Stomach (tissue), 4 donors: ENCODE measurements around the gene CRKL.

Experiments
- CTCF ChIP-seq, 7 experiments: fragments of 450-650 bp in 4 of 7; fragments of 200-600 bp in 3 of 7; sonication (generic) in 3 of 7; IDR thresholded peaks; one replicate each; pipeline ENCODE4 v1.5.1; 2016 to 2019; ENCODE audit warnings: antibody characterized with exemption in 7 of 7, control low read depth in 2 of 7, mild to moderate bottlenecking in 1 of 7
- EP300 ChIP-seq: sonication (generic); formaldehyde crosslinking; IDR thresholded peaks from one replicate; pipeline ENCODE4 v1.6.1; 2017; ENCODE audit warnings: antibody characterized with exemption
- POLR2A ChIP-seq, 4 donors: fragments of 450-650 bp; IDR thresholded peaks; one replicate each; pipeline ENCODE4 v1.6.1; 2016; ENCODE audit warnings: antibody characterized with exemption in 4 of 4, control low read depth in 2 of 4, mild to moderate bottlenecking in 1 of 4, moderate library complexity in 1 of 4
- POLR2AphosphoS5 ChIP-seq, 3 donors: sonication (generic); formaldehyde crosslinking; IDR thresholded peaks; one replicate each; pipeline ENCODE4 v1.6.1; 2016; ENCODE audit warnings: antibody characterized with exemption in 3 of 3

GRCh38 chr22:20956258-20957101 lies 39.3 kb downstream of the CRKL start:
- TF ChIP-seq CTCF (IDR thresholded peaks at IDR 0.05) (no peak), POLR2A (IDR thresholded peaks at IDR 0.05) (no peak), POLR2AphosphoS5 (IDR thresholded peaks at IDR 0.05) (no peak), EP300 (no peak)
